Endometrial microvascular endothelial cells (primary cell): ENCODE measurements around the gene GMDS. TPM values are rescaled to one million over a fixed set of nuclear protein-coding genes. Genes with fewer than 3 reads are reported as not detected.

Source experiments
- in situ Hi-C: cut with HindIII; loops from 2 replicates; pipeline ENCODE4 v1.10.0; 2017; ENCODE audit warnings: low sequenced_read_pairs, low pct_unique_long_range_greater_than_20kb; ENCODE audit errors: inconsistent ontology term
- total RNA-seq: library from RNA; depleted of rRNA; stranded (reverse); fragments of >200 nt; gene quantifications from one replicate; pipeline ENCODE4 v1.2.3, GENCODE V29; 2015; ENCODE audit errors: inconsistent ontology term

GMDS gene
- total RNA-seq, 1 donor from 2014 or later: 7.4 TPM

GRCh38 chr6:1601158-1602048, 644.0 kb downstream of the GMDS start:
- in situ Hi-C loops: loop anchor here (25.0 kb wide), 1 partner anchor 1036 kb away; no protein-coding TSS in a partner anchor

- in situ Hi-C loops: loop anchor here (25.0 kb wide), 1 partner anchor 1037 kb away; no protein-coding TSS in a partner anchor
These were observed 644.6 kb downstream of the GMDS start for GRCh38 chr6:1600764-1601157.

GRCh38 chr6:1600063-1600763, 645.2 kb downstream of the GMDS start:
- in situ Hi-C loops: loop anchor here (25.0 kb wide), 1 partner anchor 1037 kb away; no protein-coding TSS in a partner anchor

GRCh38 chr6:1599469-1599868, 645.9 kb downstream of the GMDS start:
- in situ Hi-C loops: no loop called here

GRCh38 chr6:1598886-1599285, 646.5 kb downstream of the GMDS start:
- in situ Hi-C loops: no loop called here

- in situ Hi-C loops: no loop called here
These were observed 647.0 kb downstream of the GMDS start for GRCh38 chr6:1598433-1598832.

GRCh38 chr6:1597924-1598323, 647.5 kb downstream of the GMDS start:
- in situ Hi-C loops: no loop called here

GRCh38 chr6:1597121-1597744, 648.2 kb downstream of the GMDS start:
- in situ Hi-C loops: no loop called here

GRCh38 chr6:1596088-1596852, 649.1 kb downstream of the GMDS start:
- in situ Hi-C loops: no loop called here

GRCh38 chr6:1595271-1596087, 649.9 kb downstream of the GMDS start:
- in situ Hi-C loops: no loop called here

- in situ Hi-C loops: no loop called here
These were observed 650.8 kb downstream of the GMDS start for GRCh38 chr6:1594445-1595200.

GRCh38 chr6:1593958-1594314, 651.5 kb downstream of the GMDS start:
- in situ Hi-C loops: no loop called here

GRCh38 chr6:1593286-1593957, 652.0 kb downstream of the GMDS start:
- in situ Hi-C loops: no loop called here

- in situ Hi-C loops: no loop called here
These were observed 652.6 kb downstream of the GMDS start for GRCh38 chr6:1592852-1593251.

GRCh38 chr6:1591926-1592325, 653.5 kb downstream of the GMDS start:
- in situ Hi-C loops: no loop called here

GRCh38 chr6:1591243-1591642, 654.2 kb downstream of the GMDS start:
- in situ Hi-C loops: no loop called here

GRCh38 chr6:1590580-1590979, 654.8 kb downstream of the GMDS start:
- in situ Hi-C loops: no loop called here
